ENCODE data around the gene HDAC4. TPM values are rescaled to one million over a fixed set of nuclear protein-coding genes. Genes with fewer than 3 reads are reported as not detected.
"Not testable (repeated sequence)": the region's sequence is repeated elsewhere in the genome, so short reads cannot be mapped to it uniquely, and the experiment has no call there.

The HDAC4 gene
- total RNA-seq, 1 experiment from 2014 or later, result 6.4 TPM

DNA sequence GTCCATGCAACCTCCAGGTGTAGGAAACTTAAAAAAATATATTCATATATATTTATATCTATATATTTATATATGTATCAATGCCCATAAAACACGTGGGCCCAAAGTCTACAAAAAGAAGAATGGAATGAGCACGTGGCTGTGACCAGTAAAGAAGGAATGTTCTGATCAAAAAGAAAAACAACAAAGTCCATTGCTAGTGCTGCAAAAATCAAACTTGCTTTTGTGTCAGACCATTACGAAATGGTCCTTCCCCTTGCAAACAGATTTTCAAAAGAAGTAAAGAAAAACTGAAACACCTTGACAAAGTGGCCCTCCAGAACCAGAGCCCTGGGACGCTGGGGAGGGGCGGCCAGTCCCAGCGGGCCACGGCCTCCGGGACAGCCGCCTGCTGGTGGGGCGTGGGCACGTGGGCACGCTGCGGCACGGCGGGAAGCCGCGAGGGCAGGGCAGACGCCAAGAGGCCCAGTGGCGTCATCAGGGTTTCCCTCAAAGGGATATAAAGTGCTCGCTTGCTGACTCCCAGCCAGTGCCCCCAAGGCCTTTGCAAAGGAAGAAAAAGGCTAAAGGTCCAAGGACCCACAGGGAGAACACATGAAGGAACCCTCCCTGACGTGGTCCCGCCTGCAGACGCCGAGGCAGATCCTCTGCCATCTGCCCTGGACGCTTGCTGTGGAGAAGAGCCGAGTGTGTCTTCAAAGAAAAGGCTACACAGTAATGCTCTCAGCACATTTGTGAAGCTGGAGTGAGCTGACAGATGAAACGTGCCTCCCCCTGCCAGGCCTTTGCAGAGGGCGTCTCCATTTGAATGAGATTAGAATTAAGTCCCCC is 351.2 kb downstream of the HDAC4 start:
- DNase-seq (ENCODE audit: low spot score), result no peak

DNA sequence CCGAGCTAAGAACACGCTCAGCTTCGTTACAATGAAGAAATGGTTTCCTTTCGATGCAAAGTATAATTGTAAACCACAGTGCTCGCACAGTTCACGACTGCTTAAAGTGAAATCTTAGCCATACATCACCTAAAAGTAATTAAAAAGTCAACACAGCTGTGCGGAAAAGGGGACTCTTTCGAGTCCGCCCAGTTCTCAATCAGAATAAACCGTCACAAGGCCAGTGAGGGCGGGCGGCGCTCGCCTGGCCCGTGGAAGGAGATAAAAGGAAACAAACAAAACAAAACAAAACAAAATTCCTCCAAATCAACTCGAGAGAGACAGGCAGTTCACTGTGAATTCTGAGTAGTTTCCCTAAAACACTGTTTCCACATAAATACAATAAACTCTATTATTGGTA is 352.1 kb downstream of the HDAC4 start:
- DNase-seq (ENCODE audit: low spot score), result no peak

DNA sequence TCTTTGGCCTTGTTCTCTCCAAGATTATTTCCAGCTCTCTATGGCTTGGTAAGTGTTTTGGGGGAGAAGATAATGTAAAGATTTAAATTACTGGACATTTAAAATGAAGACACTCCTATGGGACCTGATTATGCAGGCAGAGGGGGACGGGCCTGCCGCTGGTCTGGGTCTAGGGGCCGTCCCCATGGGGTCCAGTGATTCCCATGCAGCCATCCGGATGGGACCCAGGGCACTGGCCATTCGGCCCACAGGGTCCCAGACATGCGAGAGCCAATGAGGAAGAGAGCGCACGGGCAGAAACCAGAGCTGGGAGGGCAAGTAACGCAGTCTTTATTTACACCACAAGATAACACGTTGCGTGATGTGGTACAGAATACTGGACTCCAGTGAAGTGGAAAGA is 353.0 kb downstream of the HDAC4 start:
- no peak for DNase-seq (ENCODE audit: low spot score)

DNA sequence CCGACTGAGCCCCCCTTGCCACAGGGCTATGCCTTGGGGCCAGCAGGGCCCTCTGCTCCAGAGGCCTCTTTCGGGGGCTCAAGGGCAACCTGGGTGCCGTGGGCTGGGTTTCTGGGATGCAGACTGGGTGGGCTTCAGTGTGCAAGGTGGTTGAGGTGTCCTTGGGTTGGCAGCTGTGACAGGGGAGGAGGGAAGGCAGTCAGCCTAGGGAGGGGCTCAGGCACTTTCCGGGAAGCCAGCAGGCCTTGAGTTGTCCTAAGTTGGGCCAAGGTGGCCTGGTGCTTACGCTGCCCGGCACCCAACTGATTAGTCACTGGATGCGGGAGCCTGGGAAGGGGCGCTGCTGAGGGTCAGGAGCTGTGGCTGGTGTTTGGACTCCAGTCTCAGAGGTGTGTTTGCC is 353.4 kb downstream of the HDAC4 start:
- DNase-seq (ENCODE audit: low spot score), result no peak

DNA sequence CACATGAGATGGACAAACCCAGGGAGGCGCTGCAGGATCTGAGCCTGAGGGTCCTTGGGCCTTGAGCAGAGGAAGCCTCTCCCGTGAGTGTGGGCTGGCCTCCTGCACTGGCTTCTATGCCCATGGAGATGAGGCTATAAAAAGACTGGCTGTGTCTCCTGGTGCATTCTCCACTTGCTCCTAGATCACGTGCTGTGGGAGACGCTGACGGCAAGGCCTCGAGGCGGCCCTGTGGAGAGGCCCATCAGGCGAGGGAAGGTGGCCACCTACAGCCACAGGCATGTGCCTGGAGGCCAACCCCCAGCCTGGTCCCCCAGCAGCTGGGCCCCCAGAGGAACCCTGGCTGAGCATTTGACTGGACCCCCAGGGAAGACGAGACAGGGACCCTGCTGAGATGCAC is 354.0 kb downstream of the HDAC4 start:
- DNase-seq (ENCODE audit: low spot score), result no peak

- no peak for DNase-seq (ENCODE audit: low spot score)
Observed at GRCh38 chr2:239044336-239044735, 356.5 kb downstream of the HDAC4 start.

- no peak for DNase-seq (ENCODE audit: low spot score)
Observed at GRCh38 chr2:239043326-239043725, 357.5 kb downstream of the HDAC4 start.

DNA sequence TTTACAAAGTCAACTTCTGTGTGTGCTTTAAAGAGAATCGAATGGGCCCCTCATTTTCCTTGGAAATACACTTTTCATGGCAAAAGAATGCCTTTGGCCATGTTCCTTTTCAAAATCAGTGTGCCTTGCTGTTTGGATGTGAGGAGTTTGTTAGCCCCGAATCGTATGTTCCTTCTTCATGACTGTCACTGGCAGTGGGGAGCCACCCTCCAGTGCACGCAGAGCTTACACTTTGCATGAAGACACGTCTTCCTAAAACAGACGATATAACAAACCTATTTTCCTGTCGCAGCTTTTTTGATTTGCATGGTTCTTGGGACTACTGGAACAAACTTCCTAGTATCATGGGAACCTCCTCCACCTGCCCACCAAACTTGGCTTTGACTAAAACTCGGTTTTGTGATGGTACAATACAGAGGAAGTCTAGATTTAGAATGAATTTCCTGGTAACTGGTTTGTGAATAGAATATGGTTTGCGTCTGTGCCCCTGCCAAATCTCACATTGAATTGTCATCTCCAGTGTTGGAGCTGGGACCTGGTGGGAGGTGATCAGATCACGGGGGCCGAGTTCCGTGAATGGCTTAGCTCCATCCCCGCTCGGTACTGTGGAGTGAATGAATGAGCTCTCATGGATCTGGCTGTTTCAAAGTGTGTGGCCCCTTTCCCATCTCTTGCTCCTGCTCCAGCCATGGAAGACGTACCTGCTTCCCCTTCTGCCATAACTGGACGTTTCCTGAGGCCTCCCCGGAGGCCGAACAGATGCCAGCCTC is 358.1 kb downstream of the HDAC4 start:
- DNase-seq (ENCODE audit: low spot score), result no peak

- no peak for DNase-seq (ENCODE audit: low spot score)
Observed at GRCh38 chr2:239042046-239042445, 358.8 kb downstream of the HDAC4 start.

DNA sequence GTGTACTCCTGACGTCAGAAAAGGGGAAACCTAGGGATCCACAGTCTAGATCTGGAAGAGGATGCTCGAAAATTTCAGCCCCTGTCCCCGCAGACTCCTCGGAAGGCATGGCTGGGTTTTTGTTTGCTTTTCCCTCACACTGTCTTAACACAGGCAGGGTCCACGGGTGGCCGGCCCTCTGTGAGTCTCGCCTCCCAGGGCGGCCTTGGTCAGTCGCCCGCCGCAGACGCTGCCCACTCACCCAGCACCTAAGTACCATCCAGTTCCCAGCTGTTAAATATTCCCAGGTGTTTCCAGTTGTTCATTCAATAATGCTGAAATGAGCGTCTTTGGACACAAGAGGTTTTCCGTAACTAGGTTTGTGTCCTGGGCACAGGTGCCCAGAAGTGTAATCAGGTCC is 359.8 kb downstream of the HDAC4 start:
- DNase-seq (ENCODE audit: low spot score), result no peak

DNA sequence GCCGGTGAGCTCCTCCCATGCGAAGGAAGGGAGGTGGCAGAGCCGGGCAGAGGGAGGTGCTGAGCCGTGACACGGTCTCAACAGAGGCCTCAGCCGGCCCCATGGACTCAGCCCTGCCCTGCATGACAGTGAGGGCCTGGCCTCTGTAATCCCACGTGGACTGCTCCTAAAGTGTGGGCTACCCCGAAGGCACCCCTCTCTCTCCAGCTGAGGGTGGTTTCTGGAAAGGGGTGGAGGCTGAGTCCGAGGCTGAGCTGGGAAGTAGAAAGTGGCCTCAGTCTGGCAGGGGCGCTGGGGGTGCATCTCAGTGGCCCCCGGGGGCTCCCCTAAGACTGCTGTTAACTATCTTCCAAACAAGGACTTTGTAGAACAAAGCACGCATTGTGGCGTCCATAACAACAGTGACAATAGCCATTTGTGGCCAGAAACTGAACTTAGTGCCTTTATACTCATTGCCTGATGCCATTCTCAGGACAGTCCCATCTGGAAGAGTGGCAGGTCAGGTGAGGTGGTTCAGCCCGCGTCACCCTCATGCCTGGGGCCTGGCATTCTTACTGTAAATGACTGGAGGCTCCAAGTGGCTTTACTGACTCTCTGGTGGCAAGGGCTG is 360.6 kb downstream of the HDAC4 start:
- no peak for DNase-seq (ENCODE audit: low spot score)

GRCh38 chr2:239039479-239039861 is 361.4 kb downstream of the HDAC4 start:
- DNase-seq (ENCODE audit: low spot score), result no peak

GRCh38 chr2:239038773-239039478 is 361.9 kb downstream of the HDAC4 start:
- DNase-seq (ENCODE audit: low spot score), result no peak

DNA sequence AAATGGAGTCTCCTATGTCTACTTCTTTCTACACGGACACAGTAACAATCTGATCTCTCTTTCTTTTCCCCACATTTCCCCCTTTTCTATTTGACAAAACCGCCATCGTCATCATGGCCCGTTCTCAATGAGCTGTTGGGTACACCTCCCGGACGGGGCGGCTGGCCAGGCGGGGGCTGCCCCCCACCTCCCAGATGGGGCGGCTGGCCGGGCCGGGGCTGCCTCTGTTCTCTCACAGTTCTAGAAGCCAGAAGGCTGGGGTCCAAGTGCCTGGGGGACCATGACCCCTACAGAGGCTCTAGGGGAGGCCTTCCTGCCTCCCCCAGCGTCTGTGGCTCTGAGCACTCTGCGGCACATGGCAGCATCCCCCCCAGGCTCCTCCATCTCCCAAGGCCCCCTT is 362.5 kb downstream of the HDAC4 start:
- not testable (repeated sequence) for DNase-seq (ENCODE audit: low spot score)

- DNase-seq (ENCODE audit: low spot score), result no peak
Observed at GRCh38 chr2:239037559-239037910, 363.3 kb downstream of the HDAC4 start.

DNA sequence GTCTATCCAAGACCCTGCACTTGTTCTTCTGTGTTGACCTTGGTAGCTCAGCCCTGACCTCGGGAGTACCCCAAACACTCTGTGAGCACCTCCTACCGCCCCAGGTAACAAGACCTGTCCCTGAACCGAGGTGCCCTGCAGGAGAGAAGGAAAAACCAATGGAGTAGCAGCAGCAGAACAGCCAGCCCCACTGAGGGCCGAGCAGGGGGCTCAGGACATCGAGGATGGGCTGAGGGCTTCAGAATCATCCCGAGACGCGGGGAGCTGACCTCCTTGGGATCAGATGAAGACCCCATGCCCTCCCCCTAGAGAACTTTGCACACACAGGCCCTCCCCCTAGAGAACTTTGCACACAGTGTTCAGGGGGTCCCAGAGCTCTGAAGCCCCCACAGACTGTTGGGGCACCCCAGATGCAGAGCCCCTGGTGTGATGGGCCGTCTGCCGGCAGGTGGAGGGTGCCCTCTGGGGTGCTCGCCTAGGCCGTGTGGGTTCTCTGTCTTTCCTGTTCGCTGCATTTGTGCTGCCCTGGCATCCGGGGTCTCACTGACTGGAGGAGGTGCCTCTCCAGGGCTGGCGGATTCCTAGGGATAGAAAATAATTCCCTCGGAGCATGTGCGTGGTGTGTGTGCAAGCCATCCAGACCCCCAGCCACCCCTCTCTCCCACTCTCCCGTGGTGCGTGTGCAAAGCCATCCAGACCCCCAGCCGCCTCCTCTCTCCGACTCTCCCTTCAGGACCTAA is 363.8 kb downstream of the HDAC4 start:
- DNase-seq (ENCODE audit: low spot score), result no peak

GRCh38 chr2:239035997-239036731 is 364.7 kb downstream of the HDAC4 start:
- DNase-seq (ENCODE audit: low spot score), result no peak

DNA sequence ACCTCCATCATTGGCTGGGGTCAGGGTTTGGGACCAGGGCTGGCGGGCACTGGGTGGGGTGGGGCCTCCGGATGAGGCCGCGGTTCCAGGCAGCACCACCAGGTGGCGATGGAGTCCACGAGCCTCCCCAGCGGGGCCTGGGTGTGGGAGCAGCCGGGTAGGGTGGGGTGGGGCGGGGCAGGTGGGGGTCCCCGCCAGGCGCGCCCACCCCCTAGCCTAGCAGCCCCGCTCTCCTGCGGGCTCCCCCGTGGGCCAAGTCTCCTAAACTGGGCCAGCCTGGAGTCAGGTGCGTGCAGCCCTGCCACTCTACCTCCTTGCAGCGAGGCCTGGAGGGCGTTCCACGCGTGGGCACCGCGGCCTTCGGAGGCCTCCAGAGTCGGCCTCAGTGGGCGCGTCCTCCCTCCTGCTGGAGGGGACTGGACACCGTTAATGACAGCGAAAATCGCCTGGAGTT is 365.4 kb downstream of the HDAC4 start:
- no peak for DNase-seq (ENCODE audit: low spot score)

GRCh38 chr2:239034561-239035341 is 366.1 kb downstream of the HDAC4 start:
- no peak for DNase-seq (ENCODE audit: low spot score)

Measured in H4 (cell line).